GM12892 (cell line): ENCODE data around the gene COL19A1.

Experiments used
- POLR2A ChIP-seq: IDR thresholded peaks from 2 replicates; pipeline ENCODE4 v1.6.1; 2011; ENCODE audit warnings: low read depth, low read length, control low read depth
- POLR2AphosphoS5 ChIP-seq: IDR thresholded peaks from 2 replicates; pipeline ENCODE4 v1.6.1; 2011; ENCODE audit warnings: low read depth, low read length, control low read depth

DNA sequence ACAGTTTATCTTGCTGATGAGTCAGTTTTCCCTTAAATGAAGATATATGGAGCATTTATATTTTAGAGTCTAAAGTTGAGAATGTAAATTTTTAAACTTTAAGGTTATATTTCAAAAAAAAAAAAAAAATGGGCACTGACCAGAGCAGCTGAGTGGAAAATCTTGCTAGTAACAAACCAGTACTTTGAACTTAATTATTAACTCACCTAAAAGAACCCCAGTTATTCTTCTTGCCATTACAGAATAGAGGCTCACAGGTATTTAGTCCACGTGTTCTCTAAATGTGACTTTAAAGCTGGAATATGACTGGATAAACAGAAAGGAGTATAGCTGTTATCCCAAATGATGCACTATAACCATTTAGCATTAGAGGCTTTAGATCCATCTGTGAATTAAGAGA lies 258.1 kb downstream of the COL19A1 start:
- TF ChIP-seq POLR2AphosphoS5 (no peak), POLR2A (no peak)
